Measurements from ENCODE around the gene PPARG. TPM values are rescaled to one million over a fixed set of nuclear protein-coding genes. Genes with fewer than 3 reads are reported as not detected.

PPARG gene
- total and polyA plus RNA-seq, 2 of the 8 experiments (the other 6 are each of a cell fraction or from before 2014, with no cell fraction given): 0.06 TPM; not detected in 1

DNA sequence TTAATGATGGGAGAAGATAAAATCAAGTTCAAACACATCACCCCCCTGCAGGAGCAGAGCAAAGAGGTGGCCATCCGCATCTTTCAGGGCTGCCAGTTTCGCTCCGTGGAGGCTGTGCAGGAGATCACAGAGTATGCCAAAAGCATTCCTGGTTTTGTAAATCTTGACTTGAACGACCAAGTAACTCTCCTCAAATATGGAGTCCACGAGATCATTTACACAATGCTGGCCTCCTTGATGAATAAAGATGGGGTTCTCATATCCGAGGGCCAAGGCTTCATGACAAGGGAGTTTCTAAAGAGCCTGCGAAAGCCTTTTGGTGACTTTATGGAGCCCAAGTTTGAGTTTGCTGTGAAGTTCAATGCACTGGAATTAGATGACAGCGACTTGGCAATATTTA is 127.9 kb downstream of the PPARG start:
- no peak overlapping the region for H3K4ac ChIP-seq (replicated peaks; ENCODE audit: insufficient read length, low read depth, low read length)
- H3K9me3 ChIP-seq (ENCODE audit: insufficient read depth in 2 of 2, low read depth in 1 of 2, low read length in 1 of 2): no peaks in the 10 kb centered on the region
- no peak overlapping the region for H3K27ac ChIP-seq (ENCODE audit: low read depth, low read length)
- no peaks in the 10 kb centered on the region for H3K79me2 ChIP-seq (ENCODE audit: control insufficient read depth in 1 of 2, insufficient read depth in 2 of 2, low read length in 2 of 2)
- no peak overlapping the region for H2BK15ac ChIP-seq (ENCODE audit: low read length)
- FAIRE-seq (no peak), DNase-seq (ENCODE audit: low read depth in 1 of 2, low spot score in 2 of 2) (no peak)
- POLR2A ChIA-PET (ENCODE audit: partially characterized antibody): no interaction called here
- no peak overlapping the region for H3K18ac ChIP-seq (ENCODE audit: extremely low read depth, low read length)
- H3K9ac ChIP-seq (replicated peaks in 1 of 4; ENCODE audit: extremely low read depth in 1 of 4, low read depth in 3 of 4, low read length in 3 of 4): no peak overlapping the region
- no peak overlapping the region for H4K91ac ChIP-seq (replicated peaks; ENCODE audit: insufficient read length, low read length)
- H3K56ac ChIP-seq (replicated peaks; ENCODE audit: insufficient read length, low read depth, low read length): no peak overlapping the region
- no peak overlapping the region for H2AK5ac ChIP-seq (ENCODE audit: low read depth, low read length)
- H3K4me3 ChIP-seq (ENCODE audit: extremely low read depth in 1 of 4, insufficient read depth in 2 of 4, low read depth in 3 of 4, low read length in 4 of 4): no peak overlapping the region
- no peak overlapping the region for H2BK5ac ChIP-seq (ENCODE audit: low read depth, low read length)
- H3K79me1 ChIP-seq (ENCODE audit: low read depth, low read length): no peaks in the 10 kb centered on the region
- no peaks in the 10 kb centered on the region for H3K36me3 ChIP-seq (ENCODE audit: control insufficient read depth in 2 of 4, insufficient read depth in 4 of 4, low read length in 3 of 4)
- H3K23me2 ChIP-seq (ENCODE audit: low read depth, low read length): no peaks in the 10 kb centered on the region
- 86% methylated on average over 8 of the region's 8 CpGs; no CpG with 5 or more reads in 1 of the 2 experiments for WGBS, 2 experiments (ENCODE audit: extremely low coverage in 1 of 2, insufficient coverage in 1 of 2, insufficient read length in 1 of 2, insufficient replicate concordance in 2 of 2, low coverage in 1 of 2, low lambda C conversion rate in 2 of 2, missing lambda C conversion rate in 1 of 2)
- no peak overlapping the region for H3K14ac ChIP-seq (ENCODE audit: insufficient read length)
- TF ChIP-seq, protein P1, sequence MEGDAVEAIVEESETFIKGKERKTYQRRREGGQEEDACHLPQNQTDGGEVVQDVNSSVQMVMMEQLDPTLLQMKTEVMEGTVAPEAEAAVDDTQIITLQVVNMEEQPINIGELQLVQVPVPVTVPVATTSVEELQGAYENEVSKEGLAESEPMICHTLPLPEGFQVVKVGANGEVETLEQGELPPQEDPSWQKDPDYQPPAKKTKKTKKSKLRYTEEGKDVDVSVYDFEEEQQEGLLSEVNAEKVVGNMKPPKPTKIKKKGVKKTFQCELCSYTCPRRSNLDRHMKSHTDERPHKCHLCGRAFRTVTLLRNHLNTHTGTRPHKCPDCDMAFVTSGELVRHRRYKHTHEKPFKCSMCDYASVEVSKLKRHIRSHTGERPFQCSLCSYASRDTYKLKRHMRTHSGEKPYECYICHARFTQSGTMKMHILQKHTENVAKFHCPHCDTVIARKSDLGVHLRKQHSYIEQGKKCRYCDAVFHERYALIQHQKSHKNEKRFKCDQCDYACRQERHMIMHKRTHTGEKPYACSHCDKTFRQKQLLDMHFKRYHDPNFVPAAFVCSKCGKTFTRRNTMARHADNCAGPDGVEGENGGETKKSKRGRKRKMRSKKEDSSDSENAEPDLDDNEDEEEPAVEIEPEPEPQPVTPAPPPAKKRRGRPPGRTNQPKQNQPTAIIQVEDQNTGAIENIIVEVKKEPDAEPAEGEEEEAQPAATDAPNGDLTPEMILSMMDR (IDR thresholded peaks at IDR 0.05; ENCODE audit: control extremely low read depth in 1 of 3, insufficient read depth in 1 of 3, low read depth in 1 of 3, low read length in 3 of 3): no peak
- TF ChIP-seq GABPA (IDR thresholded peaks at IDR 0.05; ENCODE audit: borderline replicate concordance, insufficient read depth, low read length) (no peak), ASH2L (IDR thresholded peaks at IDR 0.05; ENCODE audit: low read length) (no peak), TCF12 (IDR thresholded peaks at IDR 0.05; ENCODE audit: low read depth, low read length) (no peak), CHD1 (IDR thresholded peaks at IDR 0.05; ENCODE audit: low read depth, low read length) (no peak), ZNF274 (IDR thresholded peaks at IDR 0.05; ENCODE audit: borderline replicate concordance, extremely low read depth, low read length) (no peak), CEBPB (IDR thresholded peaks at IDR 0.05; ENCODE audit: low read depth, low read length) (no peak), GTF2F1 (IDR thresholded peaks at IDR 0.05; ENCODE audit: borderline replicate concordance, low read depth, low read length) (no peak), MAX (IDR thresholded peaks at IDR 0.05) (no peak), FOSL1 (IDR thresholded peaks at IDR 0.05; ENCODE audit: insufficient read depth, low read depth, low read length) (no peak), CHD2 (IDR thresholded peaks at IDR 0.05; ENCODE audit: low read length) (no peak)
- TF ChIP-seq, protein P2, sequence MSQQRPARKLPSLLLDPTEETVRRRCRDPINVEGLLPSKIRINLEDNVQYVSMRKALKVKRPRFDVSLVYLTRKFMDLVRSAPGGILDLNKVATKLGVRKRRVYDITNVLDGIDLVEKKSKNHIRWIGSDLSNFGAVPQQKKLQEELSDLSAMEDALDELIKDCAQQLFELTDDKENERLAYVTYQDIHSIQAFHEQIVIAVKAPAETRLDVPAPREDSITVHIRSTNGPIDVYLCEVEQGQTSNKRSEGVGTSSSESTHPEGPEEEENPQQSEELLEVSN (IDR thresholded peaks at IDR 0.05): no peak
- H3K27me3 ChIP-seq (replicated peaks in 1 of 4; ENCODE audit: control insufficient read depth in 3 of 4, extremely low read depth in 1 of 4, insufficient read depth in 3 of 4, low read length in 3 of 4): no peaks in the 10 kb centered on the region
- H2BK120ac ChIP-seq (replicated peaks; ENCODE audit: low read depth, low read length): no peak overlapping the region
- no peaks in the 10 kb centered on the region for H3K4me1 ChIP-seq (replicated peaks in 1 of 4; ENCODE audit: control insufficient read depth in 3 of 4, insufficient read depth in 4 of 4, low read length in 3 of 4)
- H2BK12ac ChIP-seq (ENCODE audit: low read depth, low read length): no peak overlapping the region
- no peak overlapping the region for H3K4me2 ChIP-seq (ENCODE audit: insufficient read depth in 1 of 2, low read depth in 2 of 2, low read length in 2 of 2)
- no peak overlapping the region for H2BK20ac ChIP-seq (ENCODE audit: low read length)
- H4K8ac ChIP-seq (ENCODE audit: extremely low read depth, insufficient read depth, low read length): no peak overlapping the region
- no peaks in the 10 kb centered on the region for H4K20me1 ChIP-seq (replicated peaks in 1 of 2; ENCODE audit: control insufficient read depth in 1 of 2, insufficient read depth in 2 of 2, low read length in 2 of 2)
- no peak overlapping the region for H2AFZ ChIP-seq (ENCODE audit: low read length)
- CTCF ChIA-PET (ENCODE audit: partially characterized antibody): no interaction called here
- H3K23ac ChIP-seq (ENCODE audit: insufficient read length): no peak overlapping the region
- no peak overlapping the region for H4K5ac ChIP-seq (ENCODE audit: insufficient read length, low read depth, low read length)
